HepG2 (cell line): Measurements from ENCODE around the gene CCND1. TPM values are rescaled to one million over a fixed set of nuclear protein-coding genes. Genes with fewer than 3 reads are reported as not detected.

Experiments
- AFF4 ChIP-seq: sonication (generic); formaldehyde crosslinking; IDR thresholded peaks from 2 replicates; pipeline ENCODE4 v1.4.0; 2020; ENCODE audit warnings: missing genetic modification reagents
- CHCHD3 ChIP-seq: sonication (generic); formaldehyde crosslinking; IDR thresholded peaks from 2 replicates; pipeline ENCODE4 v1.8.0; 2022; ENCODE audit warnings: mild to moderate bottlenecking, missing genetic modification reagents, moderate library complexity
- DR1 ChIP-seq: sonication (generic); formaldehyde crosslinking; IDR thresholded peaks from 2 replicates; pipeline ENCODE4 v1.8.0; 2021; ENCODE audit warnings: mild to moderate bottlenecking, missing genetic modification reagents, inconsistent platforms
- ELK4 ChIP-seq: sonication (generic); formaldehyde crosslinking; IDR thresholded peaks from 2 replicates; pipeline ENCODE4 v1.9.0; 2021; ENCODE audit warnings: missing genetic modification reagents, borderline replicate concordance
- FOXO4 ChIP-seq: sonication (generic); formaldehyde crosslinking; conservative IDR thresholded peaks from 2 replicates; pipeline ENCODE4 v1.8.1; 2023; ENCODE audit warnings: missing genetic modification reagents
- GTF2F1 ChIP-seq: fragments of 150-350 bp; IDR thresholded peaks from 2 replicates; pipeline ENCODE4 v1.6.1; 2014; ENCODE audit warnings: low read length
- JUN ChIP-seq: sonication (generic); formaldehyde crosslinking; IDR thresholded peaks from 2 replicates; pipeline ENCODE4 v1.4.0; 2020; ENCODE audit warnings: mild to moderate bottlenecking, missing genetic modification reagents
- MEIS1 ChIP-seq: sonication (generic); formaldehyde crosslinking; IDR thresholded peaks from 2 replicates; pipeline ENCODE4 v1.9.0; 2021; ENCODE audit warnings: mild to moderate bottlenecking, missing genetic modification reagents, moderate library complexity, borderline replicate concordance
- NFE2 ChIP-seq: sonication (generic); formaldehyde crosslinking; IDR thresholded peaks from 2 replicates; pipeline ENCODE4 v1.4.0; 2020; ENCODE audit warnings: missing genetic modification reagents
- NFKBIZ ChIP-seq: IDR thresholded peaks from 2 replicates; pipeline ENCODE4 v1.6.1; 2018; ENCODE audit warnings: missing genetic modification reagents, missing compliant biosample characterization
- NR0B2 ChIP-seq: sonication (generic); formaldehyde crosslinking; IDR thresholded peaks from 2 replicates; pipeline ENCODE4 v1.4.0; 2020; ENCODE audit warnings: mild to moderate bottlenecking, missing genetic modification reagents
- PBX2 ChIP-seq: IDR thresholded peaks from 2 replicates; pipeline ENCODE4 v1.6.1; 2016; ENCODE audit warnings: control low read depth
- PREB ChIP-seq: sonication (generic); formaldehyde crosslinking; IDR thresholded peaks from 2 replicates; pipeline ENCODE4 v1.4.0; 2020; ENCODE audit warnings: missing genetic modification reagents
- SMARCE1 ChIP-seq: fragments of 450-650 bp; IDR thresholded peaks from 2 replicates; pipeline ENCODE4 v1.6.1; 2017; ENCODE audit warnings: borderline replicate concordance
- SNAPC2 ChIP-seq: sonication (generic); formaldehyde crosslinking; IDR thresholded peaks from 2 replicates; pipeline ENCODE4 v1.8.1; 2022; ENCODE audit warnings: mild to moderate bottlenecking, missing genetic modification reagents
- THAP11 ChIP-seq: IDR thresholded peaks from 2 replicates; pipeline ENCODE4 v1.6.1; 2016; ENCODE audit warnings: missing biosample characterization, missing genetic modification reagents
- ZNF33A ChIP-seq: sonication (generic); formaldehyde crosslinking; IDR thresholded peaks from 2 replicates; pipeline ENCODE4 v1.5.1; 2020; ENCODE audit warnings: missing genetic modification reagents, mild to moderate bottlenecking, moderate library complexity, borderline replicate concordance
- ZNF563 ChIP-seq: sonication (generic); formaldehyde crosslinking; IDR thresholded peaks from 2 replicates; pipeline ENCODE4 v1.8.0; 2022; ENCODE audit warnings: mild to moderate bottlenecking, moderate library complexity, missing genetic modification reagents
- ZNF891 ChIP-seq: sonication (generic); formaldehyde crosslinking; IDR thresholded peaks from 2 replicates; pipeline ENCODE4 v1.5.0; 2020; ENCODE audit warnings: mild to moderate bottlenecking, missing genetic modification reagents
- polyA plus RNA-seq, 8 experiments: library from polyadenylated mRNA; depleted of rRNA in 3 of 8; stranded (reverse) in 7 of 8; unstranded in 1 of 8; fragments of >200 nt; fragmentation: Illumina TruSeq in 4 of 8; extraction: Trizol in 4 of 8; gene quantifications; 2 replicates each; pipeline versions ENCODE4 v1.2.1 to v1.2.3, GENCODE V29; 2011 to 2016; ENCODE audit warnings: low read depth in 4 of 8, missing spikeins in 1 of 8, mixed read lengths in 1 of 8; ENCODE audit not compliant: insufficient read depth in 1 of 8
- total RNA-seq, 5 experiments: library from RNA; depleted of rRNA; stranded (reverse); fragments of >200 nt; fragmentation: Illumina TruSeq; extraction: Trizol; gene quantifications; 2 replicates each; pipeline ENCODE4 v1.2.3, GENCODE V29; 2016; ENCODE audit warnings: low read depth in 1 of 5

The CCND1 gene
- total and polyA plus RNA-seq, 2 of the 13 experiments (the other 11 are each of a cell fraction or from before 2014, with no cell fraction given): 107 to 136 TPM

GRCh38 chr11:69654660-69655478 lies 13.9 kb downstream of the CCND1 start (continued):
- TF ChIP-seq ELK4 (CRISPR knock-in tag): no peak
- no peak for TF ChIP-seq NR0B2 (CRISPR knock-in tag)
- 0 out of 2 replicates have a peak, but pooled peaks have one; percentile 6 for TF ChIP-seq ZNF563
- peak; percentile 92 for TF ChIP-seq SNAPC2 (CRISPR knock-in tag)
- TF ChIP-seq SMARCE1: no peak
- TF ChIP-seq GTF2F1: no peak
- no peak; the same call in 1 of the 2 replicates for TF ChIP-seq DR1 (CRISPR knock-in tag)
- no peak for TF ChIP-seq NFE2
- peak; percentile 80; the same call in 1 of the 2 replicates for TF ChIP-seq NFKBIZ (CRISPR knock-in tag)
- TF ChIP-seq CHCHD3 (CRISPR knock-in tag): no peak
- no peak for TF ChIP-seq ZNF891 (CRISPR knock-in tag)
- peak; percentile 63; the same call in 1 of the 2 replicates for TF ChIP-seq JUN (CRISPR knock-in tag)
- no peak for TF ChIP-seq MEIS1 (CRISPR knock-in tag)
- TF ChIP-seq FOXO4 (CRISPR knock-in tag): no peak
- TF ChIP-seq PBX2 (CRISPR knock-in tag): no peak
- TF ChIP-seq ZNF33A (CRISPR knock-in tag): no peak
- TF ChIP-seq AFF4 (CRISPR knock-in tag): no peak
- no peak for TF ChIP-seq PREB (CRISPR knock-in tag)
- peak; percentile 62; the same call in 1 of the 2 replicates for TF ChIP-seq THAP11 (CRISPR knock-in tag)
